ENCODE results near the gene DHRS4.

DNA sequence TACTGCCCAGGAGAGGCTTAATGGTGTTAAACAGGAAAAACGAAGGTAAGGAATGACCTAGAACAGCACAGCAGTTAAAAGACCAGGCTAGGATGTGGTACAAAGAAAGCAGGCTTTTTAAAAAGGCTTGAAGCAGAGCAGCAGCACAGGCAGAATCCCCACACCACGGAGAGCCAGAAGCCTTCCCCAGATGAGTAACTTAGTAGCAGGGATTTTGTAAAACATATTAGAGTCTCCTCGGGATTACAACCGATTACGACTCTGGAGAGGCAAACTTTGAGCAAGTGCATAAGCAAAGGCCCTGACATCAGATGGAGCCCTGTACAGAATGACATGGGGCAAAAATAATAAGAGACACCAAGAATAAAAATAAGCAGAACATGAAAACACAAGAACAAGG is 37.1 kb upstream of the DHRS4 start:
- TF ChIP-seq EZH2 (IDR thresholded peaks at IDR 0.05; ENCODE audit: borderline replicate concordance, low read depth, low read length, poor library complexity, severe bottlenecking): no peak
- TF ChIP-seq, protein P1, sequence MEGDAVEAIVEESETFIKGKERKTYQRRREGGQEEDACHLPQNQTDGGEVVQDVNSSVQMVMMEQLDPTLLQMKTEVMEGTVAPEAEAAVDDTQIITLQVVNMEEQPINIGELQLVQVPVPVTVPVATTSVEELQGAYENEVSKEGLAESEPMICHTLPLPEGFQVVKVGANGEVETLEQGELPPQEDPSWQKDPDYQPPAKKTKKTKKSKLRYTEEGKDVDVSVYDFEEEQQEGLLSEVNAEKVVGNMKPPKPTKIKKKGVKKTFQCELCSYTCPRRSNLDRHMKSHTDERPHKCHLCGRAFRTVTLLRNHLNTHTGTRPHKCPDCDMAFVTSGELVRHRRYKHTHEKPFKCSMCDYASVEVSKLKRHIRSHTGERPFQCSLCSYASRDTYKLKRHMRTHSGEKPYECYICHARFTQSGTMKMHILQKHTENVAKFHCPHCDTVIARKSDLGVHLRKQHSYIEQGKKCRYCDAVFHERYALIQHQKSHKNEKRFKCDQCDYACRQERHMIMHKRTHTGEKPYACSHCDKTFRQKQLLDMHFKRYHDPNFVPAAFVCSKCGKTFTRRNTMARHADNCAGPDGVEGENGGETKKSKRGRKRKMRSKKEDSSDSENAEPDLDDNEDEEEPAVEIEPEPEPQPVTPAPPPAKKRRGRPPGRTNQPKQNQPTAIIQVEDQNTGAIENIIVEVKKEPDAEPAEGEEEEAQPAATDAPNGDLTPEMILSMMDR (conservative IDR thresholded peaks at IDR 0.05; ENCODE audit: low read depth, low read length): no peak

Data from A673 (cell line).